SK-N-SH treated with all-trans-retinoic acid at 6 μM for 48 hours (cell line): Measurements from ENCODE around the gene IFRD2.

ENCODE experiments used
- ATAC-seq: fragments of 200-7000 bp; cut with Tn5 transposase; 3 replicates; pipeline ENCODE4 v1.9.1; 2020; ENCODE audit warnings: mild to moderate bottlenecking, moderate library complexity
- ARNTL ChIP-seq: fragments of 450-650 bp; formaldehyde crosslinking; IDR thresholded peaks from 2 replicates; pipeline ENCODE4 v1.5.0; 2020; ENCODE audit warnings: low read depth, mild to moderate bottlenecking, moderate library complexity, borderline replicate concordance
- BACH2 ChIP-seq: fragments of 250-450 bp; sonication (Bioruptor Pico); IDR thresholded peaks from 2 replicates; pipeline ENCODE4 v1.9.0; 2021; ENCODE audit warnings: mild to moderate bottlenecking, borderline replicate concordance
- CREB5 ChIP-seq: fragments of 250-450 bp; sonication (Bioruptor Pico); IDR thresholded peaks from 2 replicates; pipeline ENCODE4 v1.5.1; 2020; ENCODE audit warnings: low read depth, mild to moderate bottlenecking, moderate library complexity
- CSDC2 ChIP-seq: fragments of 250-450 bp; sonication (Bioruptor Pico); IDR thresholded peaks from 2 replicates; pipeline ENCODE4 v1.5.0; 2020; ENCODE audit warnings: mild to moderate bottlenecking, moderate library complexity
- CSRNP3 ChIP-seq: fragments of 250-450 bp; sonication (Bioruptor Pico); IDR thresholded peaks from 2 replicates; pipeline ENCODE4 v1.5.1; 2021; ENCODE audit warnings: mild to moderate bottlenecking, moderate library complexity
- ISL1 ChIP-seq: fragments of 250-450 bp; sonication (Bioruptor Pico); IDR thresholded peaks from 2 replicates; pipeline ENCODE4 v2.1.2; 2022; ENCODE audit warnings: mild to moderate bottlenecking, moderate library complexity
- PATZ1 ChIP-seq: fragments of 250-450 bp; sonication (Bioruptor Pico); IDR thresholded peaks from 2 replicates; pipeline ENCODE4 v1.8.0; 2020; ENCODE audit warnings: mild to moderate bottlenecking, moderate library complexity, borderline replicate concordance
- POU6F1 ChIP-seq: fragments of 250-450 bp; sonication (Bioruptor Pico); IDR thresholded peaks from 2 replicates; pipeline ENCODE4 v1.8.0; 2021; ENCODE audit warnings: low read depth, mild to moderate bottlenecking, moderate library complexity, borderline replicate concordance
- PPARA ChIP-seq: fragments of 250-450 bp; sonication (Bioruptor Pico); IDR thresholded peaks from 2 replicates; pipeline ENCODE4 v1.5.0; 2020; ENCODE audit warnings: mild to moderate bottlenecking, borderline replicate concordance
- RARB ChIP-seq: fragments of 250-450 bp; sonication (Bioruptor Pico); IDR thresholded peaks from 2 replicates; pipeline ENCODE4 v1.8.0; 2021; ENCODE audit warnings: mild to moderate bottlenecking, moderate library complexity
- SNAI2 ChIP-seq: fragments of 250-450 bp; sonication (Bioruptor Pico); IDR thresholded peaks from 2 replicates; pipeline ENCODE4 v1.5.0; 2020; ENCODE audit warnings: mild to moderate bottlenecking, moderate library complexity
- TCF4 ChIP-seq: fragments of 250-450 bp; sonication (Bioruptor Pico); IDR thresholded peaks from 2 replicates; pipeline ENCODE4 v1.8.0; 2021; ENCODE audit warnings: mild to moderate bottlenecking, moderate library complexity, borderline replicate concordance
- TOX ChIP-seq: fragments of 250-450 bp; sonication (Bioruptor Pico); IDR thresholded peaks from 2 replicates; pipeline ENCODE4 v1.8.0; 2021; ENCODE audit warnings: mild to moderate bottlenecking, moderate library complexity, borderline replicate concordance
- TSHZ2 ChIP-seq: fragments of 250-450 bp; sonication (Bioruptor Pico); IDR thresholded peaks from 2 replicates; pipeline ENCODE4 v1.5.0; 2020; ENCODE audit warnings: mild to moderate bottlenecking, moderate library complexity
- ZC3H10 ChIP-seq: fragments of 250-450 bp; sonication (Bioruptor Pico); IDR thresholded peaks from 2 replicates; pipeline ENCODE4 v1.5.1; 2021; ENCODE audit warnings: mild to moderate bottlenecking, moderate library complexity
- ZFP3 ChIP-seq: fragments of 250-450 bp; sonication (Bioruptor Pico); IDR thresholded peaks from 2 replicates; pipeline ENCODE4 v1.5.0; 2020; ENCODE audit warnings: mild to moderate bottlenecking, moderate library complexity
- ZFP30 ChIP-seq: fragments of 450-650 bp; formaldehyde crosslinking; IDR thresholded peaks from 2 replicates; pipeline ENCODE4 v1.5.0; 2022; ENCODE audit warnings: mild to moderate bottlenecking, moderate library complexity
- ZNF565 ChIP-seq: fragments of 450-650 bp; formaldehyde crosslinking; conservative IDR thresholded peaks from 2 replicates; pipeline ENCODE4 v1.5.0; 2020; ENCODE audit warnings: low read depth, mild to moderate bottlenecking, moderate library complexity
- ZNF8 ChIP-seq: fragments of 450-650 bp; formaldehyde crosslinking; IDR thresholded peaks from 2 replicates; pipeline ENCODE4 v1.5.0; 2020; ENCODE audit warnings: mild to moderate bottlenecking, moderate library complexity

Gene IFRD2

GRCh38 chr3:50242851-50243542 is 49.2 kb downstream of the IFRD2 start:
- ATAC-seq: no peak
- no peak for TF ChIP-seq ZNF8 (CRISPR knock-in tag)
- no peak for TF ChIP-seq ZFP30 (CRISPR knock-in tag)
- TF ChIP-seq PPARA: no peak
- TF ChIP-seq TOX (CRISPR knock-in tag): no peak
- no peak for TF ChIP-seq POU6F1 (CRISPR knock-in tag)
- TF ChIP-seq BACH2 (CRISPR knock-in tag): no peak
- TF ChIP-seq ISL1 (CRISPR knock-in tag): no peak
- no peak for TF ChIP-seq CSDC2 (CRISPR knock-in tag)

GRCh38 chr3:50242381-50242770 is 49.9 kb downstream of the IFRD2 start:
- TF ChIP-seq TOX (CRISPR knock-in tag): no peak
- ATAC-seq: no peak

GRCh38 chr3:50241713-50242380 is 50.4 kb downstream of the IFRD2 start:
- ATAC-seq: no peak
- no peak for TF ChIP-seq ZFP3 (CRISPR knock-in tag)
- no peak for TF ChIP-seq CREB5 (CRISPR knock-in tag)
- no peak for TF ChIP-seq RARB
- no peak for TF ChIP-seq POU6F1 (CRISPR knock-in tag)

GRCh38 chr3:50241163-50241562 is 51.1 kb downstream of the IFRD2 start:
- no peak for ATAC-seq
- TF ChIP-seq ZNF565 (CRISPR knock-in tag): no peak
- TF ChIP-seq PATZ1 (CRISPR knock-in tag): no peak
- TF ChIP-seq TSHZ2 (CRISPR knock-in tag): no peak
- TF ChIP-seq TOX (CRISPR knock-in tag): no peak
- TF ChIP-seq TCF4: no peak
- no peak for TF ChIP-seq ARNTL (CRISPR knock-in tag)
- no peak for TF ChIP-seq CSRNP3 (CRISPR knock-in tag)
- TF ChIP-seq SNAI2 (CRISPR knock-in tag): no peak
- TF ChIP-seq RARB: no peak
- no peak for TF ChIP-seq ZC3H10 (CRISPR knock-in tag)
- no peak for TF ChIP-seq CREB5 (CRISPR knock-in tag)
